HCT116 (cell line): ENCODE data around the gene CHST9. TPM values are rescaled to one million over a fixed set of nuclear protein-coding genes. Genes with fewer than 3 reads are reported as not detected.
"Not testable (repeated sequence)": the region's sequence is repeated elsewhere in the genome, so short reads cannot be mapped to it uniquely, and the experiment has no call there.

Experiments used
- ATAC-seq: fragments of 200-7000 bp; cut with Tn5 transposase; 2 replicates; pipeline ENCODE4 v1.9.1; 2020; ENCODE audit warnings: mild to moderate bottlenecking, moderate library complexity
- BruUV-seq: library from RNA; stranded (reverse); fragments of 400-500 nt; replicated peaks from 2 replicates; lab custom pipeline; 2021; lab: Mats Ljungman, UMichigan
- CTCF ChIA-PET: fragments of 300-600 bp; sonication (Branson Sonifier 250); formaldehyde crosslinking; loops from one replicate; lab custom pipeline; 2021; ENCODE audit warnings: antibody characterized with exemption; lab: Charles Lee
- POLR2A ChIA-PET: fragments of 300-600, 350-600 bp; sonication (Branson Sonifier 250); formaldehyde crosslinking; loops from one replicate; lab custom pipeline; 2021; ENCODE audit warnings: antibody characterized with exemption; lab: Charles Lee
- RAD21 ChIA-PET, 2 experiments: fragments of 300-600 bp; sonication (Branson Sonifier 250); formaldehyde crosslinking; loops; one replicate each; lab custom pipeline; 2023; ENCODE audit warnings: low total read pairs in 2 of 2; ENCODE audit not compliant: uncharacterized antibody in 2 of 2, unreplicated experiment in 2 of 2, low non-redundant PET in 1 of 2; lab: Charles Lee
- DNase-seq: peaks from one replicate; pipeline ENCODE4 v3.0.0-alpha.2; 2010; ENCODE audit warnings: low read depth, low spot score
- H2AFZ ChIP-seq: fragments of 200-600 bp; shearing (Covaris generic), sonication (generic); 2 replicates; pipeline ENCODE4 v1.6.1; 2017; ENCODE audit warnings: low read depth, mixed run types, mixed read lengths, antibody characterized with exemption, low read length; ENCODE audit not compliant: poor library complexity, severe bottlenecking
- H3K27ac ChIP-seq: 2 replicates; pipeline ENCODE4 v1.5.1; 2012; ENCODE audit warnings: low read depth, low read length
- H3K27me3 ChIP-seq: fragments of 200-600 bp; sonication (generic); 2 replicates; pipeline ENCODE4 v1.6.1; 2016; ENCODE audit warnings: mixed run types, low read length, mixed read lengths; ENCODE audit not compliant: insufficient read depth
- H3K36me3 ChIP-seq, 2 experiments: fragments of 200-500 bp in 1 of 2; fragments of 200-600 bp in 1 of 2; sonication (Bioruptor generic) in 1 of 2; sonication (generic) in 1 of 2; 2 replicates each; pipeline versions ENCODE4 v1.5.1 to v1.6.1; 2014 to 2016; ENCODE audit warnings: low read length in 2 of 2, inconsistent platforms in 1 of 2, mixed read lengths in 1 of 2, mixed run types in 1 of 2; ENCODE audit not compliant: insufficient read depth in 2 of 2, control insufficient read depth in 1 of 2
- H3K4me1 ChIP-seq, 2 experiments: fragments of 200-600 bp in 1 of 2; sonication (generic) in 1 of 2; 2 replicates each; pipeline versions ENCODE4 v1.5.1 to v1.6.1; 2012 to 2017; ENCODE audit warnings: low read length in 2 of 2, inconsistent platforms in 1 of 2, mild to moderate bottlenecking in 1 of 2, mixed read lengths in 1 of 2, mixed run types in 1 of 2, moderate library complexity in 1 of 2; ENCODE audit not compliant: insufficient read depth in 2 of 2, control insufficient read depth in 1 of 2
- H3K4me2 ChIP-seq: fragments of 200-600 bp; sonication (generic); 2 replicates; pipeline ENCODE4 v1.6.1; 2017; ENCODE audit warnings: mixed run types, low read length, mixed read lengths
- H3K4me3 ChIP-seq, 2 experiments: fragments of 200-600 bp in 1 of 2; sonication (generic) in 1 of 2; replicated peaks in 1 of 2; 2 replicates each; pipeline ENCODE4 v1.5.1; 2011 to 2016; ENCODE audit warnings: low read length in 2 of 2, control low read depth in 1 of 2, low read depth in 1 of 2, mild to moderate bottlenecking in 1 of 2, mixed read lengths in 1 of 2, mixed run types in 1 of 2
- H3K79me2 ChIP-seq: fragments of 200-600 bp; sonication (generic); 2 replicates; pipeline ENCODE4 v1.6.1; 2017; ENCODE audit warnings: mild to moderate bottlenecking, mixed run types, low read length, moderate library complexity, mixed read lengths; ENCODE audit not compliant: insufficient read depth
- H3K9ac ChIP-seq: fragments of 200-600 bp; sonication (generic); 2 replicates; pipeline ENCODE4 v1.6.1; 2016; ENCODE audit warnings: low read length, mixed read lengths
- H3K9me2 ChIP-seq: fragments of 200-600 bp; sonication (generic), shearing (Covaris generic); 2 replicates; pipeline ENCODE4 v1.6.1; 2017; ENCODE audit warnings: mixed run types, mild to moderate bottlenecking, moderate library complexity; ENCODE audit not compliant: insufficient read depth
- H3K9me3 ChIP-seq, 2 experiments: fragments of 200-500 bp in 1 of 2; fragments of 200-600 bp in 1 of 2; sonication (Bioruptor generic) in 1 of 2; sonication (generic) in 1 of 2; 2 replicates each; pipeline ENCODE4 v1.6.1; 2014 to 2017; ENCODE audit warnings: low read length in 2 of 2, mixed read lengths in 2 of 2, inconsistent platforms in 1 of 2, low read depth in 1 of 2, mild to moderate bottlenecking in 1 of 2, mixed run types in 1 of 2, moderate library complexity in 1 of 2; ENCODE audit not compliant: control insufficient read depth in 1 of 2, insufficient read depth in 1 of 2
- H4K20me1 ChIP-seq: fragments of 200-600 bp; sonication (generic), shearing (Covaris generic); 2 replicates; pipeline ENCODE4 v1.6.1; 2017; ENCODE audit warnings: mixed run types, mild to moderate bottlenecking, moderate library complexity; ENCODE audit not compliant: insufficient read depth
- CEBPB ChIP-seq: IDR thresholded peaks from 2 replicates; pipeline ENCODE4 v1.6.1; 2012; ENCODE audit warnings: low read depth
- JUND ChIP-seq: IDR thresholded peaks from 2 replicates; pipeline ENCODE4 v1.6.1; 2012
- SP1 ChIP-seq: IDR thresholded peaks from 2 replicates; pipeline ENCODE4 v1.6.1; 2012; ENCODE audit warnings: low read depth
- YY1 ChIP-seq: IDR thresholded peaks from 2 replicates; pipeline ENCODE4 v1.6.1; 2011; ENCODE audit warnings: low read length, low read depth, moderate library complexity, mild to moderate bottlenecking; ENCODE audit not compliant: insufficient replicate concordance; ENCODE audit errors: extremely low read depth
- intact Hi-C: fragments of 100-400 bp; cut with micrococcal nuclease; formaldehyde crosslinking; loops from 2 replicates; pipeline ENCODE4 v1.10.0; 2022
- total RNA-seq: library from RNA; stranded (reverse); gene quantifications from one replicate; pipeline ENCODE4 v1.2.1, GENCODE V29; 2021; ENCODE audit not compliant: unreplicated experiment
- TF ChIP-seq, protein P1 (sequence below): IDR thresholded peaks from 2 replicates; pipeline ENCODE4 v1.6.1; 2012

Gene CHST9
- total RNA-seq, 1 experiment from 2014 or later = not detected

DNA sequence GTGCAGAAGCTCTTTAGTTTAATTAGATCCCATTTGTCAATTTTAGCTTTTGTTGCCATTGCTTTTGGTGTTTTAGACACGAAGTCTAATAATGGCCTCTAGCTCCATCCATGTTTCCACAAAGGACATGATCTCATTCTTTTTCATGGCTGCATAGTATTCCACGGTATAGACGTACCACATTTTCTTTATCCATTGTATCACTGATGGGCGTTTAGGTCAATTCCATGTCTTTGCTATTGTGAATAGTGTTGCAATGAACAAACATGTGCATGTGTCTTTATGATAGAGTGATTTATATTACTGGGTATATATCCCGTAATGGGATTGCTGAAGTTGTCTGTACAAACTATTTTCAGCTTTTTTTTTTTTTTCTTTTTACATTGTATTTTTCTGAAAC, 35.9 kb downstream of the CHST9 start:
- H3K4me1 ChIP-seq, DNase-seq, POLR2A ChIA-PET, H3K79me2 ChIP-seq, H3K27me3 ChIP-seq, intact Hi-C loops, H3K9me3 ChIP-seq, H3K4me2 ChIP-seq, H3K36me3 ChIP-seq, H3K9ac ChIP-seq, RAD21 ChIA-PET, H3K27ac ChIP-seq, ATAC-seq, H2AFZ ChIP-seq, H3K4me3 ChIP-seq, H3K9me2 ChIP-seq, H4K20me1 ChIP-seq, CTCF ChIA-PET, BruUV-seq: not testable (repeated sequence)

DNA sequence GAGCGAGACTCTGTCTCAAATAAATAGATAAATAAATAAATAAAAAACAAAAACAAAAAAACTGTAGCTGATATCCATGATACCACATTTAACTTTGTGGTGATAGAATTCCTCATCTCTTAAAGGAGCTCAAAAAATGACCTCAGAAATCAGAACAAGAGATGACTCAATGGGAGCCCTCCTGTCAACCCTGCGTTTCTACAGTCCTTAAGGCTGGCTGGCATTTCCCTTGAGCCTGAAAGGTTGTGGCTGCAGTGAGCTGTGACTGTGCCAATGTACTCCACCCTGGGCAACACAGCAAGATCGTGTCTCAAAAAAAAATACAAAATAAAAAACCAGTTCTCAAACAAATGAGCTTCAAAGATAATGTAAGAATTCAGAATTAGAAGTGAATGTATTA, 40.4 kb downstream of the CHST9 start:
- TF ChIP-seq YY1 (no peak), SP1 (no peak), JUND (no peak), CEBPB (no peak)
- TF ChIP-seq, protein P1, sequence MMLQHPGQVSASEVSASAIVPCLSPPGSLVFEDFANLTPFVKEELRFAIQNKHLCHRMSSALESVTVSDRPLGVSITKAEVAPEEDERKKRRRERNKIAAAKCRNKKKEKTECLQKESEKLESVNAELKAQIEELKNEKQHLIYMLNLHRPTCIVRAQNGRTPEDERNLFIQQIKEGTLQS = no peak
- TF ChIP-seq, all 23 proteins: peak for 0
- RAD21 ChIA-PET = no interaction called here
- Histone ChIP-seq H3K9me2 (no peaks in the 10 kb centered on the region), H3K4me3 (no peak overlapping the region), H4K20me1 (no peaks in the 10 kb centered on the region), H3K79me2 (no peaks in the 10 kb centered on the region), H3K27me3 (no peaks in the 10 kb centered on the region), H3K27ac (no peak overlapping the region), H3K9ac (no peak overlapping the region), H3K4me2 (no peak overlapping the region), H3K9me3 (no peaks in the 10 kb centered on the region), H2AFZ (no peak overlapping the region), H3K36me3 (no peaks in the 10 kb centered on the region), H3K4me1 (no peaks in the 10 kb centered on the region)
- intact Hi-C loops = no loop called here
- POLR2A ChIA-PET = no interaction called here
- CTCF ChIA-PET = no interaction called here
- no peak for ATAC-seq
- no TSS peak for BruUV-seq
- DNase-seq = no peak
